ENCODE results near the gene MTF1. TPM values are rescaled to one million over a fixed set of nuclear protein-coding genes. Genes with fewer than 3 reads are reported as not detected.

MTF1 gene
- total and polyA plus RNA-seq, 12 donors = 1.5 to 17.1 (median 10.5) TPM

DNA sequence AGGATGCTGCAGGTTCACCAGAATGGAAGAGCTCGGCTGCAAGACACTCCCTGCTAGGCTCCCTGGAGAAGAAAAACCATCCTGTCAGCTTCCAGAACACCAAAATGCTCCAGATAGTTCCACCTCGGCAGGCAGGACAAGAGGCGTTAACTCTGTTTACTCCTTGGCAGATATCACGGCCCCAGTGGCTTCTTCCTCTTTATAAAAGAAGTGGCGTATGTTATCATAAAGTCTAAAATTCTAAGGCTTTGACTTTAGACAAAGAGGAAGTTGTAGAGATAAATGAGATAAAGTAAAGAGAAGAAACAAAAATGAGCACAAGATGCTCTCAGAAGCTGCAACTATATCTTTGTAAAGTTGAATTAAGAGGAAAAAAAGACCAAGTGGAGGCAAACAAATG, 24.3 kb upstream of the MTF1 start:
- WGBS, 2 donors = 69 to 72% methylated on average over 5 of the region's 5 CpGs
- TF ChIP-seq, protein P1, sequence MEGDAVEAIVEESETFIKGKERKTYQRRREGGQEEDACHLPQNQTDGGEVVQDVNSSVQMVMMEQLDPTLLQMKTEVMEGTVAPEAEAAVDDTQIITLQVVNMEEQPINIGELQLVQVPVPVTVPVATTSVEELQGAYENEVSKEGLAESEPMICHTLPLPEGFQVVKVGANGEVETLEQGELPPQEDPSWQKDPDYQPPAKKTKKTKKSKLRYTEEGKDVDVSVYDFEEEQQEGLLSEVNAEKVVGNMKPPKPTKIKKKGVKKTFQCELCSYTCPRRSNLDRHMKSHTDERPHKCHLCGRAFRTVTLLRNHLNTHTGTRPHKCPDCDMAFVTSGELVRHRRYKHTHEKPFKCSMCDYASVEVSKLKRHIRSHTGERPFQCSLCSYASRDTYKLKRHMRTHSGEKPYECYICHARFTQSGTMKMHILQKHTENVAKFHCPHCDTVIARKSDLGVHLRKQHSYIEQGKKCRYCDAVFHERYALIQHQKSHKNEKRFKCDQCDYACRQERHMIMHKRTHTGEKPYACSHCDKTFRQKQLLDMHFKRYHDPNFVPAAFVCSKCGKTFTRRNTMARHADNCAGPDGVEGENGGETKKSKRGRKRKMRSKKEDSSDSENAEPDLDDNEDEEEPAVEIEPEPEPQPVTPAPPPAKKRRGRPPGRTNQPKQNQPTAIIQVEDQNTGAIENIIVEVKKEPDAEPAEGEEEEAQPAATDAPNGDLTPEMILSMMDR (IDR thresholded peaks at IDR 0.05) = no peak
- Histone ChIP-seq H3K9me3 (no peaks in the 10 kb centered on the region), H3K4me1 (no peaks in the 10 kb centered on the region), H3K27me3 (no peaks in the 10 kb centered on the region), H3K4me3 (no peak overlapping the region), H3K27ac (peak overlapping the region in 1 of 10 donors; percentile 40), H3K36me3 (peaks cover 8 to 100% (median 82%) of the 10 kb centered on the region in 9 donors)
- no peak for ATAC-seq
- no peak for DNase-seq
- intact Hi-C loops (cut with DNase I) = loop anchor here in 4 of 10 donors (5.0 to 10.0 kb wide), 3 partner anchors 81 to 101 kb away; no protein-coding TSS in a partner anchor

DNA sequence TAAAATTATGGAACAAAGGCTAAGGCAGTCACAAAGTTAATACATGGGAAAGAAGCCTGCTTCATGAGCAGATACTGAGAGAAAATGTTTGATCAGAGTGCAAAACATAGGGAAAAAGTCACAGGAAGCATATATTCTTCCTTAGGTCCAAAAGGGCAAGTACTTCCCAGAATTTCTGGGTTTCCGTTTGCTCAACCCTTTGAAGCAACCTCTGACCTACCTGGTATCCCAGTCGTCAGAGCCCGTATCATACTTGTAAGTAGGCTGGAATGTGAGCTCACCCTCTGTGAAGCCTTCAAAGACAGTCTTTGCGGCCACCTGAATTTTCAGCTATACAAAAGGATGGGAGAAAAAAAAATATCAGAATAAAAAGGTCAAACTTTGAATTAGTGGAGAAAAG, 20.5 kb upstream of the MTF1 start:
- H3K27me3 ChIP-seq = no peaks in the 10 kb centered on the region
- no peaks in the 10 kb centered on the region for H3K9me3 ChIP-seq
- DNase-seq (no peak), ATAC-seq (no peak)
- H3K27ac ChIP-seq = no peak overlapping the region
- peaks cover 4 to 100% (median 68%) of the 10 kb centered on the region in 9 donors for H3K36me3 ChIP-seq
- no peak overlapping the region for H3K4me3 ChIP-seq
- TF ChIP-seq, protein P1 (IDR thresholded peaks at IDR 0.05) = no peak
- H3K4me1 ChIP-seq = no peaks in the 10 kb centered on the region
- intact Hi-C loops (cut with DNase I) = loop anchor here in 4 of 10 donors (5.0 to 10.0 kb wide), 3 partner anchors 85 to 105 kb away; no protein-coding TSS in a partner anchor
- 92 to 95% methylated on average over 4 of the region's 4 CpGs for WGBS, 2 donors

DNA sequence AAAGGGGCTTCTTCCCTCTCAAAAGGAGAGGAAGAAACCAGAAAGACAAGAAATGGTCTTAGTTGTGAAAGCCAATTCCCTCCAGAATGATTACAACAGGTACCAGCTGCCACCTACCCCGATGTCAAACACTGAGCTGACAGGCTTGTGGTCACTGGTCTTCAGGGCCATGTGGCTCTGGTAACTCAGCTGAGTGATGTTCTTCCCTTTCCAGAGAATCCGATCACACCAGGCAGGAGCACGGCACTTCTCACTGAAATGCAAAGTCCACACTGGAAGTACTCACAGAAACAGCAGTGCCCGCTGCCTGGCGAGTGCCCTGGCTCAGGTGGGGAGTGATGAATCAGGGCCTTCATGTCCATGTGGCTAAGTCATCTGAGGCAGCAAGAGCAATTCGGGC, 18.7 kb upstream of the MTF1 start:
- Histone ChIP-seq H3K9me3 (no peaks in the 10 kb centered on the region), H3K4me3 (no peak overlapping the region), H3K27ac (no peak overlapping the region), H3K4me1 (no peaks in the 10 kb centered on the region), H3K36me3 (peaks cover 5 to 100% (median 72%) of the 10 kb centered on the region in 9 donors), H3K27me3 (no peaks in the 10 kb centered on the region)
- DNase-seq (no peak), ATAC-seq (no peak)
- intact Hi-C loops (cut with DNase I) = no loop called here
- WGBS, 2 donors = 92 to 96% methylated on average over 6 of the region's 6 CpGs
- TF ChIP-seq, protein P1 (IDR thresholded peaks at IDR 0.05) = no peak

DNA sequence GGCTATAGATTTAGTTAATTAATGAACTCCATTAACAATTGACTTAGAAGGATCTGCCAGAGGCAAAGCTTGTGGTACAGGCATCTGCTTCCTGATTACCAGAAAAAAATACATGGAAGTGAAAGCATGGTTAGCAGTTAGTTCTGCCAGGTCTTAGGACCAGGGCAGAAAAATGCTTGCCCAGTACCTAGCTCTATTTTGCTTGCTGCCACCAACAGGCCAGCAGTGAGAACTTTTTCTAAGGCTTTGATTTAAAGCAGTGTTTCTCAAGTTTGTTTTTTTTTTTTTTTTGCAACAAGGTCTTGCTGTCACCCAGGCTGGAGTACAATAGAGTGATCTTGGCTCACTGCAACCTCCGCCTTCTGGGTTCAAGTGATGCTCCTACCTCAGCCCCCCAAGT, 16.4 kb upstream of the MTF1 start:
- Histone ChIP-seq H3K4me3 (no peak overlapping the region), H3K27me3 (no peaks in the 10 kb centered on the region), H3K4me1 (no peaks in the 10 kb centered on the region), H3K27ac (no peak overlapping the region), H3K9me3 (no peaks in the 10 kb centered on the region), H3K36me3 (peaks cover 0 to 100% (median 62%) of the 10 kb centered on the region in 9 donors)
- ATAC-seq = no peak
- intact Hi-C loops (cut with DNase I) = no loop called here
- WGBS, 2 donors = 100% methylated on average over 1 of the region's 1 CpG
- DNase-seq = no peak
- TF ChIP-seq, protein P1 (IDR thresholded peaks at IDR 0.05) = no peak

Data from heart right ventricle (tissue), 16 donors.